Liver (tissue), 9 donors: ENCODE measurements around the gene BCKDK. TPM values are rescaled to one million over a fixed set of nuclear protein-coding genes. Genes with fewer than 3 reads are reported as not detected.

Experiments
- DNase-seq: peaks from one replicate; pipeline ENCODE4 v3.0.0-alpha.2; 2017; ENCODE audit warnings: low spot score
- H3K27ac ChIP-seq, 2 donors: one replicate each; pipeline ENCODE4 v1.7.0; 2013; ENCODE audit warnings: inconsistent platforms in 2 of 2, low read length in 2 of 2, control low read depth in 1 of 2, low read depth in 1 of 2, mild to moderate bottlenecking in 1 of 2
- H3K27me3 ChIP-seq, 4 donors: one replicate each; pipeline versions ENCODE4 v1.6.1 to v1.7.0; 2013; ENCODE audit warnings: low read length in 3 of 4, inconsistent platforms in 1 of 4, mild to moderate bottlenecking in 1 of 4, moderate library complexity in 1 of 4; ENCODE audit not compliant: control insufficient read depth in 4 of 4, insufficient read depth in 4 of 4
- H3K36me3 ChIP-seq, 4 donors: one replicate each; pipeline versions ENCODE4 v1.6.1 to v1.7.0; 2013; ENCODE audit warnings: low read length in 3 of 4, mild to moderate bottlenecking in 3 of 4, low read depth in 1 of 4, moderate library complexity in 1 of 4; ENCODE audit not compliant: control insufficient read depth in 4 of 4, insufficient read depth in 3 of 4
- H3K4me1 ChIP-seq, 4 donors: one replicate each; pipeline versions ENCODE4 v1.6.1 to v1.7.0; 2013; ENCODE audit warnings: low read length in 3 of 4, mild to moderate bottlenecking in 3 of 4, moderate library complexity in 1 of 4; ENCODE audit not compliant: control insufficient read depth in 4 of 4, insufficient read depth in 4 of 4
- H3K4me3 ChIP-seq, 3 donors: one replicate each; pipeline versions ENCODE4 v1.6.1 to v1.7.0; 2013; ENCODE audit warnings: low read length in 3 of 3, control low read depth in 1 of 3, low read depth in 1 of 3, mild to moderate bottlenecking in 1 of 3
- H3K9ac ChIP-seq, 2 donors: one replicate each; pipeline ENCODE4 v1.7.0; 2013; ENCODE audit warnings: low read length in 2 of 2, mild to moderate bottlenecking in 2 of 2, moderate library complexity in 2 of 2, control low read depth in 1 of 2, low read depth in 1 of 2
- H3K9me3 ChIP-seq, 4 donors: one replicate each; pipeline versions ENCODE4 v1.6.1 to v1.7.0; 2013; ENCODE audit warnings: low read length in 3 of 4; ENCODE audit not compliant: control insufficient read depth in 4 of 4
- EGR1 ChIP-seq, 2 donors: IDR thresholded peaks; 2 replicates each; pipeline ENCODE4 v1.6.1; 2016 to 2018; ENCODE audit warnings: antibody characterized with exemption in 2 of 2, low read depth in 2 of 2
- FOXA1 ChIP-seq: IDR thresholded peaks from 2 replicates; pipeline ENCODE4 v1.6.1; 2016; ENCODE audit warnings: antibody characterized with exemption
- FOXA2 ChIP-seq: IDR thresholded peaks from 2 replicates; pipeline ENCODE4 v1.6.1; 2016; ENCODE audit warnings: antibody characterized with exemption
- HNF4A ChIP-seq, 2 donors: conservative IDR thresholded peaks; 2 replicates each; pipeline ENCODE4 v1.6.1; 2016; ENCODE audit warnings: antibody characterized with exemption in 2 of 2, mild to moderate bottlenecking in 2 of 2
- JUND ChIP-seq, 2 donors: IDR thresholded peaks; 2 replicates each; pipeline ENCODE4 v1.6.1; 2016; ENCODE audit warnings: antibody characterized with exemption in 2 of 2
- NR2F2 ChIP-seq: IDR thresholded peaks from 2 replicates; pipeline ENCODE4 v1.6.1; 2016; ENCODE audit warnings: antibody characterized with exemption
- RAD21 ChIP-seq, 2 donors: IDR thresholded peaks; 2 replicates each; pipeline ENCODE4 v1.6.1; 2016; ENCODE audit warnings: antibody characterized with exemption in 2 of 2, mild to moderate bottlenecking in 2 of 2
- RXRA ChIP-seq, 2 donors: IDR thresholded peaks; 2 replicates each; pipeline ENCODE4 v1.6.1; 2017 to 2018; ENCODE audit warnings: antibody characterized with exemption in 2 of 2, mild to moderate bottlenecking in 1 of 2
- SP1 ChIP-seq: IDR thresholded peaks from 2 replicates; pipeline ENCODE4 v1.6.1; 2018; ENCODE audit warnings: antibody characterized with exemption, mild to moderate bottlenecking
- TAF1 ChIP-seq: conservative IDR thresholded peaks from 2 replicates; pipeline ENCODE4 v1.6.1; 2016; ENCODE audit warnings: antibody characterized with exemption, mild to moderate bottlenecking
- YY1 ChIP-seq: IDR thresholded peaks from 2 replicates; pipeline ENCODE4 v1.6.1; 2016; ENCODE audit warnings: antibody characterized with exemption, mild to moderate bottlenecking
- WGBS: extraction: QIAGEN DNeasy Blood & Tissue Kit; methylation state at CpG from one replicate; pipeline ENCODE4 v1.1.7; 2013; 5-methylcytosine and 5-hydroxymethylcytosine counted together
- polyA plus RNA-seq, 2 donors: library from polyadenylated mRNA; stranded (reverse) in 1 of 2; unstranded in 1 of 2; fragments of 200-250 nt in 1 of 2; fragments of >200 nt in 1 of 2; fragmentation: Nextera tagmentation in 1 of 2; extraction: Ambion mirVana in 1 of 2; gene quantifications; one replicate each; pipeline versions ENCODE4 v1.2.1 to v1.2.3, GENCODE V29; 2013 to 2015
- total RNA-seq, 2 donors: library from RNA; depleted of rRNA; stranded (reverse); fragments of >200 nt; gene quantifications; one replicate each; pipeline ENCODE4 v1.2.3, GENCODE V29; 2014
- TF ChIP-seq, protein P1 (sequence below): IDR thresholded peaks from 2 replicates; pipeline ENCODE4 v1.6.1; 2016; ENCODE audit warnings: antibody characterized with exemption
- TF ChIP-seq, protein P2 (sequence below): IDR thresholded peaks from 2 replicates; pipeline ENCODE4 v1.6.1; 2016; ENCODE audit warnings: antibody characterized with exemption
- TF ChIP-seq, protein P3 (sequence below): fragments of 150-350 bp; IDR thresholded peaks from 2 replicates; pipeline ENCODE4 v1.5.1; 2017; ENCODE audit warnings: improper control_type of control experiment, low read depth, low read length; ENCODE audit not compliant: missing input control
- TF ChIP-seq, protein P4 (sequence below): IDR thresholded peaks from 2 replicates; pipeline ENCODE4 v1.6.1; 2016; ENCODE audit warnings: antibody characterized with exemption
- donor health status: healthy.
- donor health status: healthy.
- donor health status: healthy.
- donor health status: healthy.
- donor health status: healthy.

The BCKDK gene
- total and polyA plus RNA-seq, 4 donors: 10.0 to 41.6 (median 34.9) TPM

DNA sequence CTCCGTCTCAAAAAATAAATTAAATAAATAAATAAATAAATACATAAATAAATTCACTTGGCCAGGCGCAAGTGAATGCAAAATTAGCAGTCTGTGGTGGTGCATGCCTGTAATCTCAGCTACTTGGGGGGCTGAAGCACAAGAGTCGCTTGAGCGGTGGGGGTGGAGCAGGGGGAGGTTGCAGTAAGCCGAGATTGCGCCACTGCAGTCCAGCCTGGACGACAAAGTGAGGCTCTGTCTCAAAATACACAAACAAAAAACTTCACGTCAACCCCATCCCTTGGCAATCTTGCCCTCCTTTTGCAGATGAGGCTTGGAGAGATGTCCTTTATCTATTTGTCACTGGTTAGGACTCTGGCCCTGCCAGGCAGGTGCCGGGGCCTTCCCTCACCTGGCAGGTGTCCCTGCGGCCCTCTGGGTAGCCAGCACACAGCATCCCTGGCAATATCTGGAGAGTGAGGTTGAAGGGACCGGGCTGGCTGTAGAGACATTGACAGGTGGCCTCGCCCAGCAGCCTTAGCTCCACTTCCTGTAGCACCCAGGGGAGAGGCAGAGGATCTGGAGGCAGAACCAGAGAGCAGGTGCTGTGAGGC lies 37.3 kb downstream of the BCKDK start:
- no peak for DNase-seq
- no peak overlapping the region for H3K9ac ChIP-seq
- TF ChIP-seq RXRA (IDR thresholded peaks at IDR 0.05) (no peak), RAD21 (IDR thresholded peaks at IDR 0.05) (no peak), YY1 (no peak), TAF1 (no peak), EGR1 (IDR thresholded peaks at IDR 0.05; ENCODE audit: low read depth in 2 of 2) (no peak), HNF4A (conservative IDR thresholded peaks at IDR 0.05) (no peak), SP1 (no peak), NR2F2 (no peak)
- TF ChIP-seq, protein P1, sequence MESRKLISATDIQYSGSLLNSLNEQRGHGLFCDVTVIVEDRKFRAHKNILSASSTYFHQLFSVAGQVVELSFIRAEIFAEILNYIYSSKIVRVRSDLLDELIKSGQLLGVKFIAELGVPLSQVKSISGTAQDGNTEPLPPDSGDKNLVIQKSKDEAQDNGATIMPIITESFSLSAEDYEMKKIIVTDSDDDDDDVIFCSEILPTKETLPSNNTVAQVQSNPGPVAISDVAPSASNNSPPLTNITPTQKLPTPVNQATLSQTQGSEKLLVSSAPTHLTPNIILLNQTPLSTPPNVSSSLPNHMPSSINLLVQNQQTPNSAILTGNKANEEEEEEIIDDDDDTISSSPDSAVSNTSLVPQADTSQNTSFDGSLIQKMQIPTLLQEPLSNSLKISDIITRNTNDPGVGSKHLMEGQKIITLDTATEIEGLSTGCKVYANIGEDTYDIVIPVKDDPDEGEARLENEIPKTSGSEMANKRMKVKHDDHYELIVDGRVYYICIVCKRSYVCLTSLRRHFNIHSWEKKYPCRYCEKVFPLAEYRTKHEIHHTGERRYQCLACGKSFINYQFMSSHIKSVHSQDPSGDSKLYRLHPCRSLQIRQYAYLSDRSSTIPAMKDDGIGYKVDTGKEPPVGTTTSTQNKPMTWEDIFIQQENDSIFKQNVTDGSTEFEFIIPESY: no peak
- TF ChIP-seq, protein P2, sequence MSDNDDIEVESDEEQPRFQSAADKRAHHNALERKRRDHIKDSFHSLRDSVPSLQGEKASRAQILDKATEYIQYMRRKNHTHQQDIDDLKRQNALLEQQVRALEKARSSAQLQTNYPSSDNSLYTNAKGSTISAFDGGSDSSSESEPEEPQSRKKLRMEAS: no peak
- TF ChIP-seq, protein P3, sequence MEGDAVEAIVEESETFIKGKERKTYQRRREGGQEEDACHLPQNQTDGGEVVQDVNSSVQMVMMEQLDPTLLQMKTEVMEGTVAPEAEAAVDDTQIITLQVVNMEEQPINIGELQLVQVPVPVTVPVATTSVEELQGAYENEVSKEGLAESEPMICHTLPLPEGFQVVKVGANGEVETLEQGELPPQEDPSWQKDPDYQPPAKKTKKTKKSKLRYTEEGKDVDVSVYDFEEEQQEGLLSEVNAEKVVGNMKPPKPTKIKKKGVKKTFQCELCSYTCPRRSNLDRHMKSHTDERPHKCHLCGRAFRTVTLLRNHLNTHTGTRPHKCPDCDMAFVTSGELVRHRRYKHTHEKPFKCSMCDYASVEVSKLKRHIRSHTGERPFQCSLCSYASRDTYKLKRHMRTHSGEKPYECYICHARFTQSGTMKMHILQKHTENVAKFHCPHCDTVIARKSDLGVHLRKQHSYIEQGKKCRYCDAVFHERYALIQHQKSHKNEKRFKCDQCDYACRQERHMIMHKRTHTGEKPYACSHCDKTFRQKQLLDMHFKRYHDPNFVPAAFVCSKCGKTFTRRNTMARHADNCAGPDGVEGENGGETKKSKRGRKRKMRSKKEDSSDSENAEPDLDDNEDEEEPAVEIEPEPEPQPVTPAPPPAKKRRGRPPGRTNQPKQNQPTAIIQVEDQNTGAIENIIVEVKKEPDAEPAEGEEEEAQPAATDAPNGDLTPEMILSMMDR: no peak
- TF ChIP-seq, protein P4, sequence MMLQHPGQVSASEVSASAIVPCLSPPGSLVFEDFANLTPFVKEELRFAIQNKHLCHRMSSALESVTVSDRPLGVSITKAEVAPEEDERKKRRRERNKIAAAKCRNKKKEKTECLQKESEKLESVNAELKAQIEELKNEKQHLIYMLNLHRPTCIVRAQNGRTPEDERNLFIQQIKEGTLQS: no peak
- no peaks in the 10 kb centered on the region for H3K36me3 ChIP-seq
- H3K27me3 ChIP-seq: no peaks in the 10 kb centered on the region
- peaks cover 13 to 23% (median 19%) of the 10 kb centered on the region in 4 donors for H3K4me1 ChIP-seq
- H3K27ac ChIP-seq: no peak overlapping the region
- 63% methylated on average over 12 of the region's 12 CpGs for whole genome bisulfite sequencing
- H3K4me3 ChIP-seq: no peak overlapping the region
- H3K9me3 ChIP-seq: no peaks in the 10 kb centered on the region

DNA sequence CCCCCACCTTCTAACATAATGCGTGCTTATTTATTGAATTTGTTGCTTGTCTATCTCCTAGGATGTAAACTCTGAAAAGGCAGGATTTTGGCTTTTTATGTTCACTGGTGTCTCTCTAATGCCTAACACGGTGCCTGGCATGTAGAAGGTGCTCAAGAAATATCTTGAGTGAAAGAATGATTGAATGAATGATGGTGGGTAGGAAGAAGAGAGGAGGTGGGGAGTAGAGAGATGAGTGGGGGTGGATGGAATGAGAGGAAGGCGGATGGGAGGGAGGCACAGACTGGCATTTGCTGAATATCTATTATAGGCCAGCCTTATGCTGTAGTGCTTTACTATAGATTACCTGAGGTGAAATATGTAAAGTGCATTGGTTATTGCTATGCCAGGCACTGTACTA lies 39.4 kb downstream of the BCKDK start:
- no peaks in the 10 kb centered on the region for H3K36me3 ChIP-seq
- H3K4me3 ChIP-seq: no peak overlapping the region
- H3K27ac ChIP-seq: no peak overlapping the region
- WGBS: 90% methylated on average over 3 of the region's 3 CpGs
- H3K9me3 ChIP-seq: no peaks in the 10 kb centered on the region
- H3K4me1 ChIP-seq: peaks cover 0 to 8% (median 6%) of the 10 kb centered on the region in 4 donors
- DNase-seq: no peak
- TF ChIP-seq SP1 (no peak), NR2F2 (no peak), EGR1 (IDR thresholded peaks at IDR 0.05; ENCODE audit: low read depth in 2 of 2) (no peak), HNF4A (conservative IDR thresholded peaks at IDR 0.05) (no peak), JUND (IDR thresholded peaks at IDR 0.05) (no peak), RXRA (IDR thresholded peaks at IDR 0.05) (no peak), FOXA1 (no peak), FOXA2 (no peak), RAD21 (IDR thresholded peaks at IDR 0.05) (no peak)
- TF ChIP-seq, protein P1: no peak
- H3K9ac ChIP-seq: no peak overlapping the region
- no peaks in the 10 kb centered on the region for H3K27me3 ChIP-seq
